ENCODE measurements around the gene MPI.

MPI gene

DNA sequence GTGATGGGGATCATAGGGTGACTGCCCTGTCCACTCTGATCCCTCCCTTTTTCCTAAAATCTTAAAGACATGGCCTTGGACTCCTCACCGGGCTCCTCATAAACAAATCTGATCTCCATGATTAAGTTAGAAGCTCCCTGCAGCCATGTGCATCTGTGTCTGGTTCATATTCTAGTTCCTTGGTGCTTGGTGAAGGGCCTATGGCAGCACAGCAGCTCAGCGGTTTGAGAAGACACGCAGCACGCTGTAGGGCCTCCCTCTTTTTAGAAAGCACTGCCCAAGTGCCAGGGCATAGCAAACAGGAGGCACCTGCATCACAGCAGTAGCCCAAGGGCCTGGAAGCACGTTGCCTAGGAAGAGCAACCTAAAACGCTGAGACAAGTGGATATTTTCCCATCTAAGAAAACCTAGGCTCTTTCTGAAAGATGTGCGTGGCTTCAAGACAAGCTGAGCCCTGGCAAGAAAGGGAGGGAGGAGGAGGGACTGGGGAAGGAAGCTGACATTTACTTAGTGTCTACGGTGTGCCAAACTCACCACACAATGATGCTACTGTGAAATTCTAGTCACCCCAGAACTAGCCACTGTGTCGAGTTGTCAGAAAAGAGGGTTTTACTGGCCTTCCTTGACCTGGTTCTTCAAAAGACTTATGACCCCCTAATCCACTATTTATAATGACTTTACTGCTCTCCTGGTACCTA, 32.0 kb upstream of the MPI start:
- H3K79me2 ChIP-seq (ENCODE audit: insufficient read depth, low read depth): no peaks in the 10 kb centered on the region
- H3K4me2 ChIP-seq: no peak overlapping the region
- TF ChIP-seq, protein P1, sequence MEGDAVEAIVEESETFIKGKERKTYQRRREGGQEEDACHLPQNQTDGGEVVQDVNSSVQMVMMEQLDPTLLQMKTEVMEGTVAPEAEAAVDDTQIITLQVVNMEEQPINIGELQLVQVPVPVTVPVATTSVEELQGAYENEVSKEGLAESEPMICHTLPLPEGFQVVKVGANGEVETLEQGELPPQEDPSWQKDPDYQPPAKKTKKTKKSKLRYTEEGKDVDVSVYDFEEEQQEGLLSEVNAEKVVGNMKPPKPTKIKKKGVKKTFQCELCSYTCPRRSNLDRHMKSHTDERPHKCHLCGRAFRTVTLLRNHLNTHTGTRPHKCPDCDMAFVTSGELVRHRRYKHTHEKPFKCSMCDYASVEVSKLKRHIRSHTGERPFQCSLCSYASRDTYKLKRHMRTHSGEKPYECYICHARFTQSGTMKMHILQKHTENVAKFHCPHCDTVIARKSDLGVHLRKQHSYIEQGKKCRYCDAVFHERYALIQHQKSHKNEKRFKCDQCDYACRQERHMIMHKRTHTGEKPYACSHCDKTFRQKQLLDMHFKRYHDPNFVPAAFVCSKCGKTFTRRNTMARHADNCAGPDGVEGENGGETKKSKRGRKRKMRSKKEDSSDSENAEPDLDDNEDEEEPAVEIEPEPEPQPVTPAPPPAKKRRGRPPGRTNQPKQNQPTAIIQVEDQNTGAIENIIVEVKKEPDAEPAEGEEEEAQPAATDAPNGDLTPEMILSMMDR (conservative IDR thresholded peaks at IDR 0.05; ENCODE audit: low read depth, low read length): no peak
- no peak overlapping the region for H3K4me3 ChIP-seq (IDR thresholded peaks at IDR 0.05; ENCODE audit: insufficient read depth, low read depth, low read length)
- H3K4me1 ChIP-seq (ENCODE audit: low read depth, poor library complexity, severe bottlenecking): peaks cover 15% of the 10 kb centered on the region
- H3K27ac ChIP-seq: no peak overlapping the region
- no peaks in the 10 kb centered on the region for H4K20me1 ChIP-seq (ENCODE audit: insufficient read depth)
- H3K27me3 ChIP-seq (ENCODE audit: insufficient read depth, low read depth): no peaks in the 10 kb centered on the region
- no peak overlapping the region for H3K9ac ChIP-seq
- no peak overlapping the region for H2AFZ ChIP-seq (ENCODE audit: low read depth)
- no peaks in the 10 kb centered on the region for H3K36me3 ChIP-seq (ENCODE audit: insufficient read depth)

DNA sequence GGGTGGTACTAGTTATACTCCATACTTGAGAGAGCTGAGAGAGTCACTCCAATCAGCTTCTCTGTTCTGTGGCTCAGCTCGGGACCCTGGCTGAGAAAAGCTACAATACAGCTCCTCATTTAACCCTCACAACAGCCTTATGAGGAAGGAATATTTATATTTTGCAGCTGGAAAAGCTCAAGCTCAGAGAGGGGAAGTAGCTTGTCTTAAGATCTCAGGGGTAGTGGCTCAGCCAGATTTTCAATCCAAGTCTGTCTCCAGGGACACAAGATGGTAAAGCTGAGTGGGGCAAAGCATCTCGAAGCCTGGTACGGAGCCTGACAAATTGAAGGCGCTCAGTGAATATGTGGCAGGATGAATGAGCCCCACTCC, 31.5 kb upstream of the MPI start:
- no peak overlapping the region for H2AFZ ChIP-seq (ENCODE audit: low read depth)
- H3K4me1 ChIP-seq (ENCODE audit: low read depth, poor library complexity, severe bottlenecking): peaks cover 15% of the 10 kb centered on the region
- H3K36me3 ChIP-seq (ENCODE audit: insufficient read depth): no peaks in the 10 kb centered on the region
- H3K9ac ChIP-seq: no peak overlapping the region
- no peak overlapping the region for H3K4me3 ChIP-seq (IDR thresholded peaks at IDR 0.05; ENCODE audit: insufficient read depth, low read depth, low read length)
- no peaks in the 10 kb centered on the region for H4K20me1 ChIP-seq (ENCODE audit: insufficient read depth)
- H3K27me3 ChIP-seq (ENCODE audit: insufficient read depth, low read depth): no peaks in the 10 kb centered on the region
- H3K79me2 ChIP-seq (ENCODE audit: insufficient read depth, low read depth): no peaks in the 10 kb centered on the region
- H3K27ac ChIP-seq: no peak overlapping the region
- H3K4me2 ChIP-seq: no peak overlapping the region
- TF ChIP-seq, protein P1 (conservative IDR thresholded peaks at IDR 0.05; ENCODE audit: low read depth, low read length): no peak

DNA sequence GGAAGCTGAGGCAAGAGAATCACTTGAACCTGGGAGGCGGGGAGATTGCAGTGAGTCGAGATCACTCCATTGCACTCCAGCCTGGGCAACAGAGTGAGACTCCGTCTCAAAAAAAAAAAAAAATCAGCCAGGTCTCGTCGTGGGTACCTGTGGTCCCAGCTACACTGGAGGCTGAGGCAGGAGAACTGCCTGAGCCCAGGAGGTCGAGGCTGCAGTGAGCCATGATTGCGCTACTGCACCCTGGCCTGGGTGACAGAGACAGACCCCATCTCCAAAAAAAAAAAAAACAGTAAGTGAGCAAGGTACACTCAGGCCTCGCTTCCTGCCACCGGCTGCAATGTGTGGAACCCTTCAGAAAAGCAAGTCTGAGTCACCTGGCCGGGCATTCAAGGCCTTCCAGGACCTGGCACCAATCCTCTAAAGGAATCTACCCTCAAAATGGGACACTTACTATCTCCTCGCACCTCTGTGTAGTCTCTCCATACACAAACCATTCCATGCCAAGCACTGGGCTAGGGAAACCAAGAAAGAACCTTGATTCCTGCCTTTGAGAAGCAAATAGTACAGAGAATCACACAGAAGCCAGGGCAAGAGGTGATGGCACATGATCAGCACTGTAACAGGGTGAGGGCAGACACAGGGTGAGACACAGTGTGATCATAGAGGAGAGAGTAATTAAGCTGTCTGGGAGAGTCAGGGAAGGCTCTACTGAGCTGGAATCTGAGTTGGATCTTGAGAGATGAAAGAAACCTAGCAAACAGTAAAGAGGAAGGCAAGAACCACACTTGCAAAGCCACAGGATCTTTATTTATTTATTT, 26.4 kb upstream of the MPI start:
- no peaks in the 10 kb centered on the region for H3K36me3 ChIP-seq (ENCODE audit: insufficient read depth)
- no peak overlapping the region for H3K9ac ChIP-seq
- H3K4me2 ChIP-seq: no peak overlapping the region
- TF ChIP-seq, protein P1 (conservative IDR thresholded peaks at IDR 0.05; ENCODE audit: low read depth, low read length): no peak
- H3K4me1 ChIP-seq (ENCODE audit: low read depth, poor library complexity, severe bottlenecking): peaks cover 7% of the 10 kb centered on the region
- H2AFZ ChIP-seq (ENCODE audit: low read depth): no peak overlapping the region
- peaks cover 16% of the 10 kb centered on the region; the same call in 1 of the 2 replicates for H3K79me2 ChIP-seq (ENCODE audit: insufficient read depth, low read depth)
- no peaks in the 10 kb centered on the region for H3K27me3 ChIP-seq (ENCODE audit: insufficient read depth, low read depth)
- H3K27ac ChIP-seq: no peak overlapping the region
- no peak overlapping the region for H3K4me3 ChIP-seq (IDR thresholded peaks at IDR 0.05; ENCODE audit: insufficient read depth, low read depth, low read length)
- H4K20me1 ChIP-seq (ENCODE audit: insufficient read depth): no peaks in the 10 kb centered on the region

DNA sequence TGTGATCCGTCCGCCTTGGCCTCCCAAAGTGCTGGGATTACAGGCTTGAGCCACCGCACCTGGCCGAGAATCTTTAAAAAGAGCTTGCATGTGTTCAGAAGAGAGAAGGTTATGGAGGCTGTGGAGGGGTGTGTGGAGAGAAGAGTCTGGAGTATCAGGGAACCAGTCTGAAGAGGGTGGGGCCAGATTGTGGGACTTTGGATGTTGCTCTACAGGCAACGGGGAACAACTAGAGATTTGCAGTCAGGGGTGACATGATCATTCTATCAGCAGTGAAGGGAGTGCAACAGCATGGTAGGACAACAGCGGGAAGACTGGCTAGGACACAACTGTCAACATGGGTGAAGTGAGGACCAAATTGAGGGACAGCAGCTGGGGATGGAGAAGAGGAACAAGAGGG, 25.5 kb upstream of the MPI start:
- Histone ChIP-seq H3K4me3 (IDR thresholded peaks at IDR 0.05; ENCODE audit: insufficient read depth, low read depth, low read length) (no peak overlapping the region), H3K9ac (no peak overlapping the region), H3K4me1 (ENCODE audit: low read depth, poor library complexity, severe bottlenecking) (peaks cover 12% of the 10 kb centered on the region), H4K20me1 (ENCODE audit: insufficient read depth) (no peaks in the 10 kb centered on the region), H2AFZ (ENCODE audit: low read depth) (no peak overlapping the region), H3K27me3 (ENCODE audit: insufficient read depth, low read depth) (no peaks in the 10 kb centered on the region), H3K79me2 (ENCODE audit: insufficient read depth, low read depth) (peaks cover 24% of the 10 kb centered on the region; the same call in 1 of the 2 replicates), H3K27ac (no peak overlapping the region), H3K4me2 (no peak overlapping the region), H3K36me3 (ENCODE audit: insufficient read depth) (no peaks in the 10 kb centered on the region)
- TF ChIP-seq, protein P1 (conservative IDR thresholded peaks at IDR 0.05; ENCODE audit: low read depth, low read length): no peak
